ENCODE data around the gene NFAT5. TPM values are rescaled to one million over a fixed set of nuclear protein-coding genes. Genes with fewer than 3 reads are reported as not detected.

NFAT5 gene
- total RNA-seq, 2 experiments from 2014 or later: 6.7 to 29.7 TPM

GRCh38 chr16:69606985-69607384 is 41.2 kb downstream of the NFAT5 start:
- Histone ChIP-seq H3K4me2 (ENCODE audit: low read length) (no peak overlapping the region), H3K4me1 (ENCODE audit: insufficient read depth, low read length, poor library complexity, severe bottlenecking) (no peaks in the 10 kb centered on the region), H4K20me1 (ENCODE audit: insufficient read depth, low read length) (0 out of 2 replicates have a peak, but pooled peaks cover 6% of the 10 kb centered on the region), H2AFZ (ENCODE audit: low read length) (no peak overlapping the region), H3K9me3 (ENCODE audit: low read length) (no peaks in the 10 kb centered on the region), H3K9me2 (ENCODE audit: insufficient read depth, low read length) (no peaks in the 10 kb centered on the region), H3K27ac (ENCODE audit: low read depth, low read length, poor library complexity, severe bottlenecking) (no peak overlapping the region), H3K79me2 (ENCODE audit: insufficient read depth, low read depth, low read length) (peaks cover 9% of the 10 kb centered on the region; the same call in 1 of the 2 replicates), H3K4me3 (ENCODE audit: low read depth, low read length, poor library complexity, severe bottlenecking) (no peak overlapping the region), H3K36me3 (ENCODE audit: insufficient read depth, low read length) (peaks cover 5% of the 10 kb centered on the region; the same call in 1 of the 2 replicates)
- CTCF ChIA-PET (ENCODE audit: unreplicated experiment): no interaction called here
- POLR2A ChIA-PET: interaction anchor here (0.6 kb wide), 1 partner anchor 10 kb away, joined by 5 read pairs; no protein-coding TSS in a partner anchor
- no TSS peak for BruUV-seq (replicated peaks)
- no peak for TF ChIP-seq CTCF (conservative IDR thresholded peaks at IDR 0.05; ENCODE audit: low read length)
- TF ChIP-seq EZH2phosphoT487 (IDR thresholded peaks at IDR 0.05; ENCODE audit: borderline replicate concordance, low read depth, low read length): no peak
- no peak for DNase-seq (ENCODE audit: low spot score)
- intact Hi-C loops (cut with micrococcal nuclease; ENCODE audit: unreplicated experiment): no loop called here

DNA sequence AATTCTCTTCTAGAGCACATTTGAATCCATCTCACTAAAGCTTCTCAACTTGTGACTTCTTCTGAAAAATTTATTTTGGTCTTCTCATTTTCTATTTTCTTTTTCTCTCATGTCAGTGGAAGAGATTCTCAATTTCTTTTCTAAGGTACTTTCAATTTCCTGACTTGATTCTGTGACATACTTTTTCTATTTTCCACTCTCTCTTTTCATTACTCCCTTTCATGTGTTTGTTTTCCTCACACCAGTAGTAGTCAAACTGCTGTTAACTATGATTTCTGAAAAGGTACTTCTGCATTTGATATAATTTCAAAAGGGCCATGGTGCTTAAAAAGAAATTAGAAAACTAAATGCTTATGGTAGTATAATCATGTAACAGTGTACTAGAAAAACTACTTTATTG is 41.9 kb downstream of the NFAT5 start:
- 0 out of 2 replicates have a peak, but pooled peaks cover 6% of the 10 kb centered on the region for H4K20me1 ChIP-seq (ENCODE audit: insufficient read depth, low read length)
- POLR2A ChIA-PET: no interaction called here
- CTCF ChIA-PET (ENCODE audit: unreplicated experiment): no interaction called here

More for the DNA sequence above, 41.9 kb downstream of the NFAT5 start:
- Histone ChIP-seq H3K9me3 (ENCODE audit: low read length) (no peaks in the 10 kb centered on the region), H2AFZ (ENCODE audit: low read length) (no peak overlapping the region), H3K4me3 (ENCODE audit: low read depth, low read length, poor library complexity, severe bottlenecking) (no peak overlapping the region), H3K4me1 (ENCODE audit: insufficient read depth, low read length, poor library complexity, severe bottlenecking) (no peaks in the 10 kb centered on the region), H3K9me2 (ENCODE audit: insufficient read depth, low read length) (no peaks in the 10 kb centered on the region), H3K27ac (ENCODE audit: low read depth, low read length, poor library complexity, severe bottlenecking) (no peak overlapping the region), H3K4me2 (ENCODE audit: low read length) (no peak overlapping the region), H3K36me3 (ENCODE audit: insufficient read depth, low read length) (peaks cover 5% of the 10 kb centered on the region; the same call in 1 of the 2 replicates), H3K79me2 (ENCODE audit: insufficient read depth, low read depth, low read length) (peaks cover 12% of the 10 kb centered on the region; the same call in 1 of the 2 replicates)
- DNase-seq (ENCODE audit: low spot score): no peak
- TF ChIP-seq CTCF (conservative IDR thresholded peaks at IDR 0.05; ENCODE audit: low read length) (no peak), EZH2phosphoT487 (IDR thresholded peaks at IDR 0.05; ENCODE audit: borderline replicate concordance, low read depth, low read length) (no peak)
- no TSS peak for BruUV-seq (replicated peaks)
- intact Hi-C loops (cut with micrococcal nuclease; ENCODE audit: unreplicated experiment): no loop called here
